Hair follicular keratinocyte (primary cell): ENCODE measurements around the gene COPS8. TPM values are rescaled to one million over a fixed set of nuclear protein-coding genes. Genes with fewer than 3 reads are reported as not detected.

Source experiments
- total RNA-seq: library from RNA; depleted of rRNA; stranded (reverse); fragments of >200 nt; gene quantifications from 2 replicates; pipeline ENCODE4 v1.2.3, GENCODE V29; 2015

COPS8 gene
- total RNA-seq: 153 and 169 TPM in 2 replicates

GRCh38 chr2:237085248-237086221 lies at the start of gene COPS8:
COPS8 (plus strand) TSS chr2:237085889; CDS start chr2:237085965, 76 bp downstream.

